ENCODE measurements around the gene SMG7.

DNA sequence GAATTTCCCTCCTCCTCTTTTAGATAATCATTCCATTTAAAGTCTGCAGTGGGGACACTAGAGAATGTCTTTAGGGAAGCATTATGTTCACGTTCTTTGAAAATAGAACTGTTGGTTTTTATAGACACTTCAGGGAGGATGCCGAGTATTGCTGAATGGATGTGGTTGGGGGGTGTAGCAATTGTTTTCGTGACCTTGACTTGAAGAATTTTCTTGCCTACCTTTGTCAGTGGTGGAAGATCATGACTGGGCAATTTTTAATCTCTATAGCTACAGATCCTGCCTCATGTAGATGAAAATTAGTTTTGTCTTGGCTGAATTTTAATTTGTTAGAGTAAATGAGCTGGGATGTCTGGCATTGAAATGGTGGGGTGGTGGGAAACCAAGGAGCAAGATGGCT lies 3.8 kb downstream of the SMG7 start:
- TF ChIP-seq POLR2AphosphoS5 (IDR thresholded peaks at IDR 0.05): no peak
- no peak for TF ChIP-seq CTCF (IDR thresholded peaks at IDR 0.05)

Measured in esophagus muscularis mucosa (tissue), 3 donors.